Ishikawa (cell line): ENCODE data around the gene UBE3B.

Source experiments
- CREB1 ChIP-seq: IDR thresholded peaks from 2 replicates; pipeline ENCODE4 v1.6.1; 2012; ENCODE audit warnings: low read depth
- EP300 ChIP-seq: IDR thresholded peaks from 2 replicates; pipeline ENCODE4 v1.6.1; 2012; ENCODE audit warnings: borderline replicate concordance
- FOXM1 ChIP-seq: IDR thresholded peaks from 2 replicates; pipeline ENCODE4 v1.6.1; 2012; ENCODE audit warnings: low read depth, borderline replicate concordance
- MAX ChIP-seq: IDR thresholded peaks from 2 replicates; pipeline ENCODE4 v1.6.1; 2012
- NFIC ChIP-seq: IDR thresholded peaks from 2 replicates; pipeline ENCODE4 v1.6.1; 2012
- RAD21 ChIP-seq: IDR thresholded peaks from 2 replicates; pipeline ENCODE4 v1.6.1; 2012; ENCODE audit warnings: low read depth
- TAF1 ChIP-seq: IDR thresholded peaks from 2 replicates; pipeline ENCODE4 v1.6.1; 2012; ENCODE audit warnings: low read depth, mild to moderate bottlenecking
- TCF12 ChIP-seq: IDR thresholded peaks from 2 replicates; pipeline ENCODE4 v1.6.1; 2012; ENCODE audit warnings: low read depth
- TEAD4 ChIP-seq: IDR thresholded peaks from 2 replicates; pipeline ENCODE4 v1.6.1; 2012
- YY1 ChIP-seq: IDR thresholded peaks from 2 replicates; pipeline ENCODE4 v1.6.1; 2012; ENCODE audit warnings: low read depth
- ZBTB7A ChIP-seq: IDR thresholded peaks from 2 replicates; pipeline ENCODE4 v1.6.1; 2012; ENCODE audit warnings: low read depth
- TF ChIP-seq, protein P1 (sequence below): IDR thresholded peaks from 2 replicates; pipeline ENCODE4 v1.6.1; 2012; ENCODE audit warnings: low read depth, mild to moderate bottlenecking
- TF ChIP-seq, protein P2 (sequence below): IDR thresholded peaks from 2 replicates; pipeline ENCODE4 v1.6.1; 2012

GRCh38 chr12:109533487-109533740 is 56.0 kb downstream of the UBE3B start:
- TF ChIP-seq, protein P1, sequence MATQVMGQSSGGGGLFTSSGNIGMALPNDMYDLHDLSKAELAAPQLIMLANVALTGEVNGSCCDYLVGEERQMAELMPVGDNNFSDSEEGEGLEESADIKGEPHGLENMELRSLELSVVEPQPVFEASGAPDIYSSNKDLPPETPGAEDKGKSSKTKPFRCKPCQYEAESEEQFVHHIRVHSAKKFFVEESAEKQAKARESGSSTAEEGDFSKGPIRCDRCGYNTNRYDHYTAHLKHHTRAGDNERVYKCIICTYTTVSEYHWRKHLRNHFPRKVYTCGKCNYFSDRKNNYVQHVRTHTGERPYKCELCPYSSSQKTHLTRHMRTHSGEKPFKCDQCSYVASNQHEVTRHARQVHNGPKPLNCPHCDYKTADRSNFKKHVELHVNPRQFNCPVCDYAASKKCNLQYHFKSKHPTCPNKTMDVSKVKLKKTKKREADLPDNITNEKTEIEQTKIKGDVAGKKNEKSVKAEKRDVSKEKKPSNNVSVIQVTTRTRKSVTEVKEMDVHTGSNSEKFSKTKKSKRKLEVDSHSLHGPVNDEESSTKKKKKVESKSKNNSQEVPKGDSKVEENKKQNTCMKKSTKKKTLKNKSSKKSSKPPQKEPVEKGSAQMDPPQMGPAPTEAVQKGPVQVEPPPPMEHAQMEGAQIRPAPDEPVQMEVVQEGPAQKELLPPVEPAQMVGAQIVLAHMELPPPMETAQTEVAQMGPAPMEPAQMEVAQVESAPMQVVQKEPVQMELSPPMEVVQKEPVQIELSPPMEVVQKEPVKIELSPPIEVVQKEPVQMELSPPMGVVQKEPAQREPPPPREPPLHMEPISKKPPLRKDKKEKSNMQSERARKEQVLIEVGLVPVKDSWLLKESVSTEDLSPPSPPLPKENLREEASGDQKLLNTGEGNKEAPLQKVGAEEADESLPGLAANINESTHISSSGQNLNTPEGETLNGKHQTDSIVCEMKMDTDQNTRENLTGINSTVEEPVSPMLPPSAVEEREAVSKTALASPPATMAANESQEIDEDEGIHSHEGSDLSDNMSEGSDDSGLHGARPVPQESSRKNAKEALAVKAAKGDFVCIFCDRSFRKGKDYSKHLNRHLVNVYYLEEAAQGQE: no peak
- TF ChIP-seq YY1: no peak
- TF ChIP-seq NFIC: no peak
- TF ChIP-seq EP300: no peak
- no peak for TF ChIP-seq FOXM1
- no peak for TF ChIP-seq MAX
- TF ChIP-seq, protein P2, sequence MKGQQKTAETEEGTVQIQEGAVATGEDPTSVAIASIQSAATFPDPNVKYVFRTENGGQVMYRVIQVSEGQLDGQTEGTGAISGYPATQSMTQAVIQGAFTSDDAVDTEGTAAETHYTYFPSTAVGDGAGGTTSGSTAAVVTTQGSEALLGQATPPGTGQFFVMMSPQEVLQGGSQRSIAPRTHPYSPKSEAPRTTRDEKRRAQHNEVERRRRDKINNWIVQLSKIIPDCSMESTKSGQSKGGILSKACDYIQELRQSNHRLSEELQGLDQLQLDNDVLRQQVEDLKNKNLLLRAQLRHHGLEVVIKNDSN: no peak
- TF ChIP-seq RAD21: no peak
- no peak for TF ChIP-seq TAF1
- TF ChIP-seq TCF12: no peak
- TF ChIP-seq CREB1: no peak
- TF ChIP-seq TEAD4: no peak
- no peak for TF ChIP-seq ZBTB7A
